ENCODE data around the gene RNF166.

Gene RNF166, protein sequence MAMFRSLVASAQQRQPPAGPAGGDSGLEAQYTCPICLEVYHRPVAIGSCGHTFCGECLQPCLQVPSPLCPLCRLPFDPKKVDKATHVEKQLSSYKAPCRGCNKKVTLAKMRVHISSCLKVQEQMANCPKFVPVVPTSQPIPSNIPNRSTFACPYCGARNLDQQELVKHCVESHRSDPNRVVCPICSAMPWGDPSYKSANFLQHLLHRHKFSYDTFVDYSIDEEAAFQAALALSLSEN

DNA sequence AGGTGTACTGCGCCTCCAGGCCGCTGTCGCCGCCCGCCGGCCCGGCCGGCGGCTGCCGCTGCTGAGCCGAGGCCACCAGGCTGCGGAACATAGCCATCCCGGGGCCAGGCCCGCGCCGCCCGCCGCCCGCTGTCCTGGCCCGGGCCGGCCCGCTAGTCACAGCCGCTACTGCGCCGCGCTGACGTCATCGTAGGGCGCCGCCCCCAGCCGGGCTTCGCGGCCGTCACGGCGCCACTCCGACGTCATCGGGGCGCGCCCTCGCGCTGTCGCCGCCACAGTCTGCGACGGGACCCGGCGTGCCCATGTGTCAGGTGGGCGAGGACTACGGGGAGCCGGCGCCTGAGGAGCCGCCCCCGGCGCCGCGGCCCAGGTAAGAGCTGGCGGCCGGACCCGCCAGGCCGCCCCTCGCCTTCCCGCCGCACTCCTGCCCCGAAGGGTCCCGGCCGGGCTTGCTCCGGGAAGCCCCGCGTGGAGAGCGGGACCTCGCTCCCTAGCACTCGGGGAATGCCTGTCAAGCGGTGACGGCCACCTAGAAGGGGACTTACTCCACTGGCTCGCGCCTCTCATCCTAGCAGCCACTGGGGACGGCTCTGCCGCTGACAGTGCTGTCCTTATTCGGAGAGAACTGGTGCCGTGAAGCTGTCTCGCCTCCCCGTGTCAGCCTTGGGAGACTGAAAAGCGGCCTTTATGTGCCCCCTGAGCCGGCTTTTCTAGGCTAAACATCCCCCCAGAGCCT, at the start of gene RNF166, which contains the start of gene CTU2:
Gene RNF166, minus strand, starts transcription at position 180 of the 736 bp plus-strand sequence. Its CDS starts 83 bp downstream, at position 97.
Gene CTU2, plus strand, starts transcription at position 275 of the 736 bp plus-strand sequence. Its CDS starts 28 bp downstream, at position 303.
- DNase-seq = peak; percentile 86

DNA sequence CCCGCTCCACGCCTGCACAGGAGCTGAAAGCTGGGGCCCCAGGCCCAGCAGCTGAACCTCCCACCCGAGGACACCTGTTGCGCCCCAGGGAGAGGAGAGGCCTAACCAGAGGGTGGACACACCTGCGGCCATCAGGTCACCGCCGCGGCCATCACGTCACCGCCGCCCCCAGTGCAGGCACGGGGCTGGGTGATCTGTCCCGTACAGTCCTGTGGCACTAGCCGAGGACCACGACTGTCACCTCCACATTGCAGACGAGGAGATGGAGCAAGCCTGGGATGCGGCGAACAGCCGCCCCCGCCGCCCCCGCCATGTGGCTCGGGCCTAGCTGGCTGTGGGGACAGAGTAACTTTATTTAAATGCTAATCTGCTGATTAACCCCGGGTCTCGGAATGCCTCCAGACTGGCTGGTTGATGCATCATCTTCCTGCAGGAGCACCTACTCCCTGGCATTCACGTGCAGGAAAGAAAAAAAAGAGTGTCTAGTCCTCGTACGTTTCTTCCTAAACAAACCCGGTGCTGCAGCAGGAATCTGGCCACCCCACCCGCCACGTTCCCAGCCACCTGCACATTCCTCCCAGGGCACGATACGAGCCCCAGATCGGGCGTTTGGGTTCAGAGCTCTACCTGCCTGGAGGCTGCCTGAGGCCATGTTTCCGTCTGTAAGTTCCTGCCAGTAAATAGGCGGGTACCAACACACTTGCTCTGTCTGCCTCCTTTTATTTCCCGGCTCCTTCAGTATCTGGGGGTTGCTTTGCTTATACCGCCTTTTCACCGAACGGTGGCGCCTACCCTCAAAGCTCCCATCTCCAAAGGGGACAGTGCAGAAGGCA, 48.9 kb upstream of the RNF166 start:
- DNase-seq = no peak

GRCh38 chr16:88754109-88754911, 48.1 kb upstream of the RNF166 start:
- no peak for DNase-seq

DNA sequence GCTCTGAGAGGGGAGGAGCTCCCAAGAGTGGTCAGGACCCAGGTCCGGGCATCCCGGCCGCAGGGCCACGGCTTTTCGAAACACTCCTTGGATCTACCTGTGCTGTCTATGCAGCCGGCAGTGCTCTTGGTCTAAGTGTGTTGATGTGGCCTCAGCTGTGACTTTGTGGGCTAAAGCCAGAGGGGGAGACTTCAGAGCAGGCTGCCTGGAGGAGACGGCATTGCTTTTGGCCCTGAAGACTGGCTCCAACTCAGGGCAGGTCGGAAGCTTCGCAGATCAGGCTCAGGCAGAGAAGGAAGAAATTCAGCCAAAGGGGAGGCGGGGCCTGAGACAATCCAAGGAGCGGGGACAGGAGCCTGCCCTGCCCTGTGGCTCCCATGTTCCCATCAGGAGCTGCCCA, 47.4 kb upstream of the RNF166 start:
- no peak for DNase-seq

DNA sequence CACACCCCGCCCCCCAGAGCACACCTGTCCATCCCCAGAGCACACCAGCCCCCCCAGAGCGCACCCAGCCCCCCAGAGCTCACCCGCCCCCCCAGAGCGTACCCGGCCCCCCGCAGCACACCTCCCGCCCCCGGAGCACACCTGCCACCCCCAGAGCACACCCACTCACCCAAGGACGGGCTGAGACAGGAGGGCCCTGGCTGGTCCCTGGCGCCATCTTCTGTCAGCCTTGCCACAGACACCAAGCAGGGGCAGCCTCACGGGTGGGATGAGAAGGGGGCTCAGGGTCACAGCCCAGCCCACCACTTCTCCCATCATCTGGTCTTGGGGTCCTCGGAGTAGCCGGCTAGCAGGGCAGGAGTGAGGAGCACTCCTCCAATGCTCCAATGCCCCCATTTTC, 47.0 kb upstream of the RNF166 start:
- DNase-seq = no peak

- no peak for DNase-seq
Measured at GRCh38 chr16:88752386-88753002, 46.3 kb upstream of the RNF166 start.

GRCh38 chr16:88750854-88751253, 44.6 kb upstream of the RNF166 start:
- no peak for DNase-seq

- DNase-seq = no peak
Measured at GRCh38 chr16:88749358-88749757, 43.1 kb upstream of the RNF166 start.

DNA sequence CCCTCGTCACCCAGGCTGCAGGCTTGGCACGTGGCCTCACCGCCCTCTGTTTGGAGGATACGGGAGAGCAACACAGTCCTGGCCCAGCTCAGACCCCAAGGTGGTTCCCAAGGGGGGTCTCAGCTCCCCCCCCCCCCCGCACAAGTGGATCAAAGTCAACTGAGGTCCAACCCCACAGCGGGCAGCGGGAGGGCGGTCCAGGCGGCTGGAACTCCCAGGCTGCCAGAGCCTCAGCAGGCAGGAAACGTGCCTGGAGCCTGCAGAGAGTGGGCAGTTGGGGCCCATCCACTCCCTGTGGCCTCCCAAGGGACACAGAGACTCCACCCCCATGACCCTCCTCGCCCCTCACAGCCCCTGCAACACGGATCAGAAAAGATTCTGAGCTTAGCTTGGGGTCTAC, 42.2 kb upstream of the RNF166 start:
- no peak for DNase-seq

- peak; percentile 85 for DNase-seq
Measured at GRCh38 chr16:88747588-88748301, 41.5 kb upstream of the RNF166 start.

DNA sequence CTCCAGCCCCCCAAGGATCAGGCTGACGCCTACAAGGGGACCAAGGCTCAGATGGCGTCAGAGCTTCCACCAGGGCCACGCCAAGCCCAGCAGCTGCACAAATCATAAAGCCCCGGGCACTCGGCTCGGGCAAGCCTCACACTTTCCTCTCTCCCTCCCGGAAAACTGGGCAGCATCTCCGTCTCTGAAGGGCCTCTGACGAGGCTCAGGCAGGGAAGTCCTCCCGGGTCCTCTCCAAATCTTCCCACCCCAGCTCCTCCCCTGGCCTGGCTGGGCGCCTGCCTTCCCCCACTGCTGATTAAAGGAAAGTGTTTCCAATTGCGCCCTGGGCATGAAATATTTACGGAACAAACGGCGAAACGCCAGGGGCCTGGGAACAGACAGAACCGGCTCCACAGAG, 40.3 kb upstream of the RNF166 start:
- no peak for DNase-seq

DNA sequence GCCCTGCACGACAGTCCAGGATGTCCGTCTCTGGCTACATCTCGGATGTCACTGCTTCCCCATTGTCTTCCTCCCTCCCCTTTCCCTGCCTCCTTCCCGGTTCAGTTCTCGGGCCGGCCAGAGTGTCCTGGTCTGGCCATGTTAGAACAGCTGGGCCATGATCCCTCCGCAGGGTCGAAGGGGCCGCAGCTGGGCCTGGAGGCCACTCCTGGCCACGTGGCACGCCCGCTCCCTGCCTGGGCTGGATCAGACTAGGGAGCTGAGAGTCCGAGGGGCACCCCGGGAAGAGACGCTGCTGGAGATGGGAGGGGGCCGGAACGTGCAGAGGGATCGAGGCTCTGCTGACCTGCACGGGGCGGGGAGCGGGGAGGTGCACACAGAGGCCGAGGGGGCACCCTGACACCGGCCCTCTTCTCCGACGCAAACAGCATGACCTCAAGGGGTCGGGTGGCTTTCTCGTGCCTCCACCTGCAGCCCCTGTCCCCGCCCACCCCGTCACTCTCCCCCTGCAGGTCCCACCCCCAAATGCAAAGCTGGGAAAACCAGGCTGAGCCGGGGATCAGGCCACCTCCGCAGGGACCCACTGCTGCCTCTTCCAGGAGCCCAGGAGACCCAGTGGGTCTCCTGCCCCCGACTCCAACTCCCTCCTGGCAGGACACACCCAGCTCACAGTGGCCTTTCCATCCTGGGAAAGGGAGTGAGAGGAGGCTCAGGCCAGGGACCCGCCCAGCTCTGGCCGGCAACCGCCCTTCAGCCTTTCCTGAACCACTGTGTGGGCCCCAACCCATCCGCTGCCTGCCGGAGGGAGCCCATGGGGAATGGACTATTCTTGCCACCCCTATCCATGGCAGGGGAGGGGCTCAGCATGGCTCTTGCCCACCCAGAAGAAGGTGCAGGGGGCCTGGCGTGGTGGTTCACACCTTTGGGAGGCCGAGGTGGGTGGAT, 38.6 kb upstream of the RNF166 start:
- no peak for DNase-seq

GRCh38 chr16:88743693-88744576, 37.7 kb upstream of the RNF166 start:
- DNase-seq = peak; percentile 57

GRCh38 chr16:88742896-88743605, 36.8 kb upstream of the RNF166 start:
- no peak for DNase-seq

- DNase-seq = no peak
Measured at GRCh38 chr16:88741368-88741767, 35.2 kb upstream of the RNF166 start.

- DNase-seq = no peak
Measured at GRCh38 chr16:88740727-88741055, 34.5 kb upstream of the RNF166 start.

GRCh38 chr16:88739977-88740726, 33.9 kb upstream of the RNF166 start:
- no peak for DNase-seq

Data from hematopoietic multipotent progenitor cell treated with erythropoietin and hydrocortisone succinate and interleukin-3 and kit ligand, for 8 days (in vitro differentiated cells).